Spinal cord (tissue), 10 donors: ENCODE results near the gene GJA9. TPM values are rescaled to one million over a fixed set of nuclear protein-coding genes. Genes with fewer than 3 reads are reported as not detected.
"Not testable (repeated sequence)": the region's sequence is repeated elsewhere in the genome, so short reads cannot be mapped to it uniquely, and the experiment has no call there.

ENCODE experiments used
- DNase-seq, 6 donors: peaks; one replicate each; pipeline versions ENCODE4 v3.0.0 to v3.0.0-alpha.2; 2013 to 2015; ENCODE audit warnings: low spot score in 6 of 6, low read depth in 4 of 6
- H3K27ac ChIP-seq: one replicate; pipeline ENCODE4 v1.5.1; 2013; ENCODE audit warnings: low read depth, low read length, control low read depth
- H3K27me3 ChIP-seq: one replicate; pipeline ENCODE4 v1.6.1; 2013; ENCODE audit warnings: low read length; ENCODE audit not compliant: control insufficient read depth, insufficient read depth
- H3K36me3 ChIP-seq: one replicate; pipeline ENCODE4 v1.6.1; 2013; ENCODE audit warnings: low read length; ENCODE audit not compliant: control insufficient read depth, insufficient read depth
- H3K4me1 ChIP-seq: one replicate; pipeline ENCODE4 v1.6.1; 2013; ENCODE audit warnings: low read length; ENCODE audit not compliant: control insufficient read depth, insufficient read depth
- H3K4me3 ChIP-seq: one replicate; pipeline ENCODE4 v1.5.1; 2013; ENCODE audit warnings: low read depth, low read length, control low read depth
- H3K9me3 ChIP-seq: one replicate; pipeline ENCODE4 v1.6.1; 2013; ENCODE audit warnings: low read length; ENCODE audit not compliant: control insufficient read depth, insufficient read depth
- WGBS: methylation state at CpG from one replicate; pipeline ENCODE4 v1.1.5; 2013; ENCODE audit warnings: missing lambda C conversion rate; ENCODE audit not compliant: insufficient coverage; 5-methylcytosine and 5-hydroxymethylcytosine counted together
- polyA plus RNA-seq, 2 donors: library from polyadenylated mRNA; unstranded; fragments of 120-200 nt; gene quantifications; one replicate each; pipeline ENCODE4 v1.2.1, GENCODE V29; 2013; ENCODE audit not compliant: insufficient read length in 2 of 2
- total RNA-seq, 2 donors: library from RNA; depleted of rRNA in 1 of 2; stranded (reverse); fragments of 120-200 nt in 1 of 2; fragments of >200 nt in 1 of 2; gene quantifications; one replicate each; pipeline versions ENCODE4 v1.2.3 to v1.2.4, GENCODE V29; 2013 to 2014
- donor health status: healthy.

The GJA9 gene
- total and polyA plus RNA-seq, 4 donors: 0.16 to 1.0 TPM; not detected in 2

GRCh38 chr1:38915352-38915948 is 34.1 kb upstream of the GJA9 start:
- WGBS: 83% methylated on average over 2 of the region's 3 CpGs
- no peak for DNase-seq
- no peak overlapping the region for H3K27ac ChIP-seq

DNA sequence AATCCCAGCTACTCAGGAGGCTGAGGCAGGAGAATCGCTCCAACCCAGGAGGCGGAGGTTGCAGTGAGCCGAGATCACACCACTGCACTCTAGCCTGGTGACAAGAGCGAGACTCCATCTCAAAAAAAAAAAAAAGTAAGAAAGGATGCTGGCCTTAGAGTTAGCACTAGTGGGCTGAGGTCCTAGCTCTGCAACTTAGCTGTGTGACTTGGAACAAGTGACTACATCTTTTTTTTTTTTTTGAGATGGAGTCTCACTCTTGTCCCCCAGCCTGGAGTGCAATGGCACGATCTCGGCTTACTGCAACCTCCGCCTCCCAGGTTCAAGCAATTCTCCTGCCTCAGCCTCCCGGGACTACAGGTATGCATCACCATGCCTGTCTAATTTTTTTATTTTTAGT is 33.5 kb upstream of the GJA9 start:
- H3K4me3 ChIP-seq, H3K27me3 ChIP-seq, H3K36me3 ChIP-seq, H3K27ac ChIP-seq, H3K9me3 ChIP-seq, DNase-seq, H3K4me1 ChIP-seq: not testable (repeated sequence)
- WGBS: 100% methylated on average over 4 of the region's 8 CpGs

More at GRCh38 chr1:38915352-38915948, 34.1 kb upstream of the GJA9 start:
- Histone ChIP-seq H3K36me3 (peaks cover 4% of the 10 kb centered on the region), H3K9me3 (no peaks in the 10 kb centered on the region), H3K4me3 (no peak overlapping the region), H3K4me1 (no peaks in the 10 kb centered on the region), H3K27me3 (no peaks in the 10 kb centered on the region)

DNA sequence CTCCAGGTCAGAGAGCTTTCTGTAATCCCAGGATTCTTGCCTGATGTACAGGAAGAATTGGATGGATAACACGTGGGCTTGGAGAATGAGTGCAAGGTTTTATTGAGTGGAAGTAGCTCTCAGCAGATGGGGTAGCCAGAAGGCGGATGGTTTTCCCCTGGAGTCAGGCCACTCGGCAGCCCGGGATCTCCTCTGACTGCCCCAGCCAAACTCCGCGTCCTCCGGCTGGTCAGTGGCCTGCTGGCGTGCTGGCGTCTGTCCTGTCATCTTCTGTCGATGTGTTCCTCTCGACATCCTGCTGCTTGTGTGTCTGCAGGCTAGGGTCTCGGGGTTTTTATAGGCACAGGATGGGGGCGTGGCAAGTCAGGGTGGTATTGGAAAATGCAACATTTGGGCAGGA is 27.4 kb upstream of the GJA9 start:
- no peak overlapping the region for H3K4me3 ChIP-seq
- H3K27ac ChIP-seq: no peak overlapping the region
- H3K4me1 ChIP-seq: no peaks in the 10 kb centered on the region
- no peak for DNase-seq
- H3K36me3 ChIP-seq: peaks cover 4% of the 10 kb centered on the region
- H3K27me3 ChIP-seq: no peaks in the 10 kb centered on the region
- 84% methylated on average over 12 of the region's 13 CpGs for WGBS
- no peaks in the 10 kb centered on the region for H3K9me3 ChIP-seq

- no peak overlapping the region for H3K4me3 ChIP-seq
- WGBS: no CpG with 5 or more reads among the region's 2 CpGs
- H3K9me3 ChIP-seq: no peaks in the 10 kb centered on the region
- no peaks in the 10 kb centered on the region for H3K36me3 ChIP-seq
- H3K27me3 ChIP-seq: no peaks in the 10 kb centered on the region
- no peak overlapping the region for H3K27ac ChIP-seq
- DNase-seq: no peak
- no peaks in the 10 kb centered on the region for H3K4me1 ChIP-seq
Measured at GRCh38 chr1:38905985-38906384, 24.6 kb upstream of the GJA9 start.

GRCh38 chr1:38899560-38899959 is 18.2 kb upstream of the GJA9 start:
- Histone ChIP-seq H3K27me3 (no peaks in the 10 kb centered on the region), H3K27ac (no peak overlapping the region), H3K36me3 (no peaks in the 10 kb centered on the region), H3K4me1 (peaks cover 6% of the 10 kb centered on the region), H3K9me3 (no peaks in the 10 kb centered on the region), H3K4me3 (no peak overlapping the region)
- no peak for DNase-seq
- WGBS: 94% methylated on average over 2 of the region's 4 CpGs

- H3K27ac ChIP-seq: no peak overlapping the region
- no peak overlapping the region for H3K4me3 ChIP-seq
- no peak for DNase-seq
- peaks cover 6% of the 10 kb centered on the region for H3K4me1 ChIP-seq
- H3K27me3 ChIP-seq: no peaks in the 10 kb centered on the region
- H3K9me3 ChIP-seq: no peaks in the 10 kb centered on the region
- no peaks in the 10 kb centered on the region for H3K36me3 ChIP-seq
Measured at GRCh38 chr1:38898653-38899230, 17.4 kb upstream of the GJA9 start.

- H3K4me1 ChIP-seq: peaks cover 6% of the 10 kb centered on the region
- no peak overlapping the region for H3K27ac ChIP-seq
- no peaks in the 10 kb centered on the region for H3K36me3 ChIP-seq
- no peak overlapping the region for H3K4me3 ChIP-seq
- no peak for DNase-seq
- no peaks in the 10 kb centered on the region for H3K27me3 ChIP-seq
- WGBS: no CpG with 5 or more reads among the region's 2 CpGs
- no peaks in the 10 kb centered on the region for H3K9me3 ChIP-seq
Measured at GRCh38 chr1:38896169-38896568, 14.8 kb upstream of the GJA9 start.

- no peaks in the 10 kb centered on the region for H3K27me3 ChIP-seq
- no peak for DNase-seq
- H3K36me3 ChIP-seq: no peaks in the 10 kb centered on the region
- no peak overlapping the region for H3K4me3 ChIP-seq
- H3K9me3 ChIP-seq: no peaks in the 10 kb centered on the region
- no peak overlapping the region for H3K27ac ChIP-seq
- WGBS: no CpG with 5 or more reads among the region's 1 CpG
- H3K4me1 ChIP-seq: no peaks in the 10 kb centered on the region
Measured at GRCh38 chr1:38892976-38893375, 11.6 kb upstream of the GJA9 start.

DNA sequence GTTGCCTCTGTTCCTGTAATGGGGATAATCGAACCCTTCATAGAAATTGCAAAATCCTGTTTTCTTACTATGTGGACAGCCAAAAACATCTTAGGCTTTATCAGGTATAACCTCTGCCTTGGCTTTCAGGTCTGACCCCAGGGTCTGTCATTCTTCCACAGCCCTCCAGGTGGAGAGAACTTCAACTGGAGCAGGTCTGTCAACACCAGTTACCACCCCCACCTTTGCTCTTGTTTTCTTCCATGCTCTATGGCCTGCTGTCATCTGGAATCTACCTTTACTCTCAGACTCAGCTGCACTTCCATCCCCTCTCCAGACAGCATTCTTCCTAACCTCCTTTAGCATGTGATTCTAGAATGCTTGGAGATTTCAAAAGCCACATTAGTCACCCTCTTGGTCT is 10.4 kb upstream of the GJA9 start:
- WGBS: 100% methylated on average over 1 of the region's 1 CpG
- H3K27me3 ChIP-seq: no peaks in the 10 kb centered on the region
- H3K27ac ChIP-seq: no peak overlapping the region
- no peak overlapping the region for H3K4me3 ChIP-seq
- DNase-seq: no peak
- H3K36me3 ChIP-seq: no peaks in the 10 kb centered on the region
- no peaks in the 10 kb centered on the region for H3K4me1 ChIP-seq
- H3K9me3 ChIP-seq: no peaks in the 10 kb centered on the region

- WGBS: no CpG with 5 or more reads among the region's 5 CpGs
- no peak overlapping the region for H3K27ac ChIP-seq
- H3K4me3 ChIP-seq: no peak overlapping the region
- no peak for DNase-seq
- no peaks in the 10 kb centered on the region for H3K4me1 ChIP-seq
- no peaks in the 10 kb centered on the region for H3K27me3 ChIP-seq
- no peaks in the 10 kb centered on the region for H3K36me3 ChIP-seq
- no peaks in the 10 kb centered on the region for H3K9me3 ChIP-seq
Measured at GRCh38 chr1:38889589-38889988, 8.2 kb upstream of the GJA9 start.
